ENCODE results near the gene CHRNA9. TPM values are rescaled to one million over a fixed set of nuclear protein-coding genes. Genes with fewer than 3 reads are reported as not detected.
"Not testable (repeated sequence)": the region's sequence is repeated elsewhere in the genome, so short reads cannot be mapped to it uniquely, and the experiment has no call there.

The CHRNA9 gene
- total RNA-seq (2014; rRNA removed; shearing (Covaris generic)) = 1.5 and 3.1 TPM in 2 replicates

- peak; percentile 60 for DNase-seq (ENCODE audit: low read depth)
Observed at GRCh38 chr4:40334591-40335524, at the start of gene CHRNA9. TSS of gene CHRNA9 (plus strand) at chr4:40335333. CDS start at chr4:40335468, 135 bp downstream.

DNA sequence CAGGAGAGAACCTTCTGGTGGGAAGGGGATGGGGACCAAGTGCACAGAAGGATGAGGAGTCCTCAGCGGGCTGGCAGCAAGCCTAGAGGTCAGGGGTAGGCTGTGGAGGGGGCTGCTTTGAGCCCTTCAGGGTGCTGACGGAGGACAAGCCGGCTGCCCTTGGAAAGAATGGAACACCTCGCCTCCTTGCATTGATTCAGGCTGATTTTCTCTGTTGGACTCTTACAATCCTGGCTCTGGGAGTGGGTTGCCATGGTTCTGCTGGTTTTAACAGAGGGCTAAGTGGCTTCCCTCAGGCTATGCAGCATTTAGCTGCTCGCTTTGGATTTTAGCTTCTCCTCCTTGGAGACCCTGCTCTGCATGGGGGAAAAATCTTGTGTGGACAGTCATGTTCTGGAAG is 49.4 kb upstream of the CHRNA9 start:
- DNase-seq (ENCODE audit: low read depth) = no peak

- DNase-seq (ENCODE audit: low read depth) = no peak
Observed at GRCh38 chr4:40288566-40288965, 46.6 kb upstream of the CHRNA9 start.

DNA sequence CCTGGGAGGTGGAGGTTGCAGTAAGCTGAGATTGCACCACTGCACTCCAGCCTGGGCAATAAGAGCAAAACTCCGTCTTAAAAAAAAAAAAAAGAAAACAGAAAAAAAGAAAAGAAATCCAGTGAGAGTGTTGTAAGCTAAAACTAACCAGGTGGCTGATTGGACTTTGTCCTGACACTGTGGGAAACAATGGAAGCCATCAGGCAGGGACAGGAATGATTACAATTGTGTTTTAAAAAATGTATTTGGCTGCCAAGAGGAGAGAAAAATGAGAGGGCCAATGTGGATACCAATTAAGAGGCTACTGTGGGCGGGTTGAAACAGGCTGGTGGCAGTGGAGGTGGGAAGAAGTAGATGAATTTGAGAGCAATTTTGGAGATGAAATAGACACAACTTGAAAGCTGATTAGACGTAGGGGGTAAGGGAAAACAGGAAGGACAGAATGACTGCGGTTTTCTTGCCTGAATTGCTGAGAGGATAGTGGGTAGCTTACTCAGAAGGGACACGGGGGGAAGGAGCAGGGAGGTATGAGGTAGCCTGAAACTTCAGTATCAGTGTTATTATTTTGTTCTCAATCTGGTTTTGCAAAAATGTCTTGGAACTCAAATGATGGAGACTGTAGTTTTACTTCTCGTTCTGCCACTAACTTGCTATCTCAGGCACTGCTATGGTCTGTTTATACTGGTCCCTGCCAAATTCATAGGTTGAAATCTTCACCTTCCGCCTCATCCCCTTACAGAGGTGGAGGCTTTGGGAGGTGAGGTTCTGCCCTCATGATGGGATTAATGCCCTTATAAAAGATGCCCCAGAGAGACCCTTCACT is 45.6 kb upstream of the CHRNA9 start:
- DNase-seq (ENCODE audit: low read depth) = peak; percentile 67

DNA sequence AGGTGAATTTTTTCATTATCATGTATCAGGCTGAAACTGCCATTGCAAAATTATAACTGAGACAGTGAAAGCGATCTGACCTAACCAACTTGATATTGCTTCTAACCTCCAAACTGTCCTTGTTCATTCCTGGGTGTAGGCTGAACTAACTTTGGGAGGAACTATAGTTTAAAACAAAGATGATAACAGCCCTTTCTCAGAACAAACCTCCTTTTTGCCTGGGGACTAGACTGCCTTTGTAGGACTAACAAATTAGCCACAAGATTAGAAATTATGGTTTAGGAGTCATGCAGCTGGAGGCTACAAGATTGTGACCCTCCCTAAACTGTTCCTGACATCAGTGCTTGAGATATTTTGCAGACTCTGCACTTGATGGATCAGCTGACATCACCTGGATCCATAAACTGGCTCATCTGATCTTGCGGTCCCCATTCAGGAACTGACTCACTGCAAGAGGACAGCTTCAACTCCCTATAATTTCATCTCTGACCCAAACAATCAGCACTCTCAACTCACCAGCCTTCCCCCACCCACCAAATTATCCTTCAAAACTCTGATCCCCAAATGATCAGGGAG is 44.4 kb upstream of the CHRNA9 start:
- DNase-seq (ENCODE audit: low read depth) = peak; percentile 94

- DNase-seq (ENCODE audit: low read depth) = peak; percentile 71
Observed at GRCh38 chr4:40292313-40292759, 42.8 kb upstream of the CHRNA9 start.

GRCh38 chr4:40294339-40294738 is 40.8 kb upstream of the CHRNA9 start:
- no peak for DNase-seq (ENCODE audit: low read depth)

DNA sequence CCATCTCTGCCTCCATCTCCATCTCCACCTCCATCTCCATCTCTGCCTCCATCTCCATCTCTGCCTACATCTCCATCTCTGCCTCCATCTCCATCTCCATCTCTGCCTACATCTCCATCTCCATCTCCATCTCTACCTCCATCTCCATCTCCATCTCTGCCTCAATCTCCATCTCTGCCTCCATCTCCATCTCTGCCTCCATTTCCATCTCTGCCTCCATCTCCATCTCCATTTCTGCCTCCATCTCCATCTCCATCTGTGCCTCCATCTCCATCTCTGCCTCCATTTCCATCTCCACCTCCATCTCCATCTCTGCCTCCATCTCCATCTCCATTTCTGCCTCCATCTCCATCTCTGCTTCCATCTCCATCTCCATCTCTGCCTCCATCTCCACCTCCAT is 40.1 kb upstream of the CHRNA9 start:
- not testable (repeated sequence) for DNase-seq (ENCODE audit: low read depth)

DNA sequence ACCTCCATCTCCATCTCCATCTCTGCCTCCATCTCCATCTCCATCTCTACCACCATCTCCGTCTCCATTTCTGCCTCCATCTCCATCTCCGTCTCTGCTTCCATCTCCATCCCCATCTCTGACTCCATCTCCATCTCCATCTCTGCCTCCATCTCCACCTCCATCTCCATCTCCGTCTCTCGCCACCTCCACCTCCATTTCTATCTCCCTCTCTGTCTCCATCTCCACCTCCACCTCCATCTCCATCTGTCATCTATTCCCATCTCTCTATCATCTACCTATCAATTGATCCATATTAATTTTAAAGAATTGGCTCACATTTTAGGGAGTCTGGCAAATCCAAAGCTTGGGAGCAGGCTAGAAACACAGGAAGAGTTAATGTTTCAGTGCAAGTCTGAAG is 39.6 kb upstream of the CHRNA9 start:
- no peak for DNase-seq (ENCODE audit: low read depth)

GRCh38 chr4:40299126-40299525 is 36.0 kb upstream of the CHRNA9 start:
- DNase-seq (ENCODE audit: low read depth) = no peak

GRCh38 chr4:40299811-40300292 is 35.3 kb upstream of the CHRNA9 start:
- DNase-seq (ENCODE audit: low read depth) = peak; percentile 54

DNA sequence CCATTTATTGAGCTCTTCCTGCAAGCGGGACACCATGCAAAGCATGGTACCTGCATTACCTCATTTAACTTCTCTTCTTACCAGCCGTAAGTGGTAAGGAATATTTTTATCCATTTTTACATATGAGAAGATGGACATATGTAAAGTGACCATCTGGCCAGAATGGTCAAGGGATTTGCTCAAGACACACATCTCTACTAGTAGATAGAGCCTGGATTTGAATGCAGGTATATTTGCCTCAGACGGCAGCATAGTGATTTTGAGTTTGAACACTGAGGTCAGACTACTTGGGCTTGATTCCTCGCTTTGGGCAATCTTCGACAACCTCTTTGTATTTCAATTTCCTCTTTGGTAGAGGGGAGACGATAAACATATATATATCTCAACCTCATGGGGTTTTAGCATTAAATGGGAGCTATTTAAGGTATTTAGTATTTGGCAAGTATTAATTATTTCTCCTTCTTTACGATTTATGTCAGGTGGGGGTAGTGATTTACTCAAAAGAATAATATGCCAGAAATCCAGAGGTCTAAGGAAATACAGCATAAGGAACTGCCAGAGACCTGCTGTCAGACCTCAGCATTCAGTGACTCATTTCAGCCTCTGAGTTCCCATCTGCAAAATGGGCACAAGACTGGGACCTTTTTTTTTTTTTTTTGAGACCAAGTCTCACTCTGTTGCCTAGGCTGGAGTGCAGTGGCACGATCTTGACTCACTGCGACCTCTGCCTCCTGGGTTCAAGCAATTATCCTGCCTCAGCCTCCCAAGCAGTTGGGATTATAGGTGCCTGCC is 34.6 kb upstream of the CHRNA9 start:
- DNase-seq (ENCODE audit: low read depth) = no peak

- DNase-seq (ENCODE audit: low read depth) = no peak
Observed at GRCh38 chr4:40301603-40302002, 33.5 kb upstream of the CHRNA9 start.

DNA sequence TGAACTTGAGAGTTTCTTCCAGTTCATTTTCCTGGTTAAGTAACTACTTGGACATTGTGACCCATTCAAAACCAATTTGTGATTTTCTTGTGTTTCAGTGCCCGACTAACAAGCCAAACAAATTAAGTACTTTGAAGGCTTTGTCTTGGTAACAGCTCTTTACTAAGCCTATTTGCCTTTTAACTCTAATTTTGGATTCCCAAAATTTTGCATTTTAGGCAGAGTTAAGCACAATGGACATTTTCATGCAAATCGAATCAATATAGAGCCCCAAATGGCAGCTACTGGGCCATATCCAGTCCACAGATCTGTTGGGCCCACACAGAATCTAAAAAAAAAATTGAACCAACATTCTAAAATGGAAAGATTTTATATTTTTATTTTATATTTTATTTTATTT is 31.4 kb upstream of the CHRNA9 start:
- DNase-seq (ENCODE audit: low read depth) = no peak

GRCh38 chr4:40305328-40306170 is 29.6 kb upstream of the CHRNA9 start:
- no peak for DNase-seq (ENCODE audit: low read depth)

- DNase-seq (ENCODE audit: low read depth) = no peak
Observed at GRCh38 chr4:40306226-40306625, 28.9 kb upstream of the CHRNA9 start.

GRCh38 chr4:40306976-40307375 is 28.2 kb upstream of the CHRNA9 start:
- no peak for DNase-seq (ENCODE audit: low read depth)

- no peak for DNase-seq (ENCODE audit: low read depth)
Observed at GRCh38 chr4:40307627-40308497, 27.3 kb upstream of the CHRNA9 start.

- DNase-seq (ENCODE audit: low read depth) = no peak
Observed at GRCh38 chr4:40308528-40309122, 26.5 kb upstream of the CHRNA9 start.

All from M059J (cell line).